ENCODE measurements around the gene VPS26A.

VPS26A gene

DNA sequence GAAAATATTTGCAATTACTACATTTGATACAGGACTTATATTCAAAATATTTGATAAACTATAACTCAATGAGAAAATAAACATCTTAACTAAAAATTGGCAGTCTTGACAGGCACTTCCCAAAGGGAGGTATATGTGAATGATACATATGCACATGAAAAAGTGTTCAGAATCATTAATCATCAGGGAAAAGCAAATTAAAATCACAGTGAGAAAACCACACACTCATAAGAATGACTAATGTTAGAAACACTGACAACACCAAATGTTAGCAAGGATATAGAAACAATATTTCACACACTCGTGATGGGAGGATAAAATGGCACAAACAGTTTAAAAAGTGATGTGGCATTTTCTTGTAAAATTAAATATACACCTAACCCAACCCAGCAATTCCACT, 4.1 kb upstream of the VPS26A start:
- TF ChIP-seq, protein P1, sequence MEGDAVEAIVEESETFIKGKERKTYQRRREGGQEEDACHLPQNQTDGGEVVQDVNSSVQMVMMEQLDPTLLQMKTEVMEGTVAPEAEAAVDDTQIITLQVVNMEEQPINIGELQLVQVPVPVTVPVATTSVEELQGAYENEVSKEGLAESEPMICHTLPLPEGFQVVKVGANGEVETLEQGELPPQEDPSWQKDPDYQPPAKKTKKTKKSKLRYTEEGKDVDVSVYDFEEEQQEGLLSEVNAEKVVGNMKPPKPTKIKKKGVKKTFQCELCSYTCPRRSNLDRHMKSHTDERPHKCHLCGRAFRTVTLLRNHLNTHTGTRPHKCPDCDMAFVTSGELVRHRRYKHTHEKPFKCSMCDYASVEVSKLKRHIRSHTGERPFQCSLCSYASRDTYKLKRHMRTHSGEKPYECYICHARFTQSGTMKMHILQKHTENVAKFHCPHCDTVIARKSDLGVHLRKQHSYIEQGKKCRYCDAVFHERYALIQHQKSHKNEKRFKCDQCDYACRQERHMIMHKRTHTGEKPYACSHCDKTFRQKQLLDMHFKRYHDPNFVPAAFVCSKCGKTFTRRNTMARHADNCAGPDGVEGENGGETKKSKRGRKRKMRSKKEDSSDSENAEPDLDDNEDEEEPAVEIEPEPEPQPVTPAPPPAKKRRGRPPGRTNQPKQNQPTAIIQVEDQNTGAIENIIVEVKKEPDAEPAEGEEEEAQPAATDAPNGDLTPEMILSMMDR (IDR thresholded peaks at IDR 0.05; ENCODE audit: borderline replicate concordance, control extremely low read depth, extremely low read depth, insufficient read depth, missing control alignments), result no peak
- no peak for DNase-seq (ENCODE audit: low spot score)
- in situ Hi-C loops (cut with MboI; ENCODE audit: low sequenced_read_pairs, unreplicated experiment), result no loop called here

DNA sequence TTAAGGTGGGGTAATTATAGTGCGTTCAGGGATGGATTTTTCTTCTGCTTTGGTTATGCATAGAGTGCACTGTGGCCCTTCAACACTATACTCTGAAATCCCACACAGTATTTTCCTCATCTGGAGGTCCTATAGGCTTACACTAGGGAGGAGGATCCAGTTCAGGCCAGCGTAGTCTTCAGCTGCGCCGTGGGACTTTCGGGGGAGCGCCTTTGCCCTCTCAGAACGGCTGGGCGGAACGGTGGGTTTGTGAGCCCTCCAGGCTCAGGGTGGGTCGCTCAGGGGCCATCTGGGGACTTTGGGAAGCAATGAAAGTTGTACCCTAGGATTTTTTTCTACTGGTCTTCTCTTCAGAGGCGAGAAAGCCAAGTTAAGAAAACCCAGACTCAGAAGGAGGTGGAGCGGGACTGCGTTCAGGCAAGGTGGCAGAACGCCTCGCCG, 652 bp upstream of the VPS26A start:
- in situ Hi-C loops (cut with MboI; ENCODE audit: low sequenced_read_pairs, unreplicated experiment), result no loop called here
- TF ChIP-seq, protein P1 (IDR thresholded peaks at IDR 0.05; ENCODE audit: borderline replicate concordance, control extremely low read depth, extremely low read depth, insufficient read depth, missing control alignments), result peak; percentile 50
- no peak for DNase-seq (ENCODE audit: low spot score)

DNA sequence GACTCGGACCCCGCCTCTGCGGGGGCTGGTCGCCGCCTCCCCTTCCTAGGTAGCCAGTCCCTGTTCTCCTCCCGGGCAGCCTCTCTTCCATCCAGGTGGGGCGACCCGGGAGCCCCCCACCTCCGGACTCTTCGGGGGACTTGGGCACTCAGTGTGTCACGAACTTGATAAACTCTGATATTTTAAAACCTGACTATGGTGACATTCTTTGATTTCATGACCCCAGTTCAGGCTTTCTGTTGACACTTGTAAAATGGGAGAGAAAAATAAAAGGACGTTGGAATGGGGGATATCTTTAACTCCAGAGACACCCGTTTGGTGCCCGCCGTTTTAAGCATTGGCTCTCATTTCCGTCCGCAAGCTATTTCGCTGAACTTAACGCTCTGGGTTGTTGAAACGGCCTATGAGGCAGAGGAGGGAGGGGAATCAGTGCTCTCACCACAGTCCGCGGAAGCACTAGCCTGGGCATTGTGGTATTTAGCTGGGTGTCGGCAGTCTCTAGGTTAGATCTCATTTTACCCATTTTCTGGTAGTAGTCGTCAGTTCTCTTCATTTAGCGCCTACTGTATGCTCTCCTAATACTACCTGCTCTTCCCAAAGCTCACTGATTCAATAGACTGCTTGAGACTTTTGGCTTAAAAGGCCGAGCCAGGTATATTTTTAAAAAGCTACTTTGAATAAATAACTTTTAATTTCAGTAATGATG, 738 bp downstream of the VPS26A start:
- TF ChIP-seq, protein P1 (IDR thresholded peaks at IDR 0.05; ENCODE audit: borderline replicate concordance, control extremely low read depth, extremely low read depth, insufficient read depth, missing control alignments), result no peak
- in situ Hi-C loops (cut with MboI; ENCODE audit: low sequenced_read_pairs, unreplicated experiment), result no loop called here
- DNase-seq (ENCODE audit: low spot score), result peak; percentile 68

DNA sequence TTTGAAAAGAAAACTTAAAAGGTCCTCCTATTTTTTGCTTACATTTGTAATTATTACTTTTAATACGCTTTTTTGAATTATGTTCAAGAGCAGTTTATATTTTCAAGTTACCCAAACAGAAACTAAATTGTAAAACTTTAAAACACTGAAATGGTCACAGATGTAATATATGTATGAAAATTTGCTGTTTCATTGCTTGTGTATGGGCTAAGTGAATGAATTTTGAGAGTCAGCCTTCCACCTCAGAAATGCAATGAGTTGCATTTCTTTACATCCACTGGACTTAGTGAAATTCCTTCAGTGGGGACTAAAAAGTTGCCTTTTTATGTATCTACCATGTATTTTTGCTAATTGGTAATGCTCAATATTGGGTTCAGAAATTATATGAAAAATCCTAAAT, 1.6 kb downstream of the VPS26A start:
- in situ Hi-C loops (cut with MboI; ENCODE audit: low sequenced_read_pairs, unreplicated experiment), result no loop called here
- TF ChIP-seq, protein P1 (IDR thresholded peaks at IDR 0.05; ENCODE audit: borderline replicate concordance, control extremely low read depth, extremely low read depth, insufficient read depth, missing control alignments), result no peak
- DNase-seq (ENCODE audit: low spot score), result no peak

DNA sequence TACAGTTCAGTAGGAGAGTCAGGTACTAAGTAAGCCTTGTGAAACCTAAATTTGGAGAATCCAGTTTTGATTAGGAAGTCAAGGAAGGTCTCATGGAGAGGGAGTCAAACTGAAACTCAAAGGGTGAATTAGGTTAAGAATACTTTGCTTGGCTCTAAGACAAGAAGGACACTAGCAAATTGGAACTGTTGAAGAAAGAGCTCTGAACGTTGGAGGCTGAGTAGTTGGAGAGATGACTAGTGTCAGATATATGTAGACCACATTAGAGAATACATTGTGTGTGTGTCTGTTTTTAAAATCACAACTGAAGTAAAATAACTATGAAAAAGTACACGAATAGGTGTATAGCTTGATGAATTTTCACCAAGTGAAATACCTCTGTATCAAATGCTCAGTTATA, 6.3 kb downstream of the VPS26A start:
- TF ChIP-seq, protein P1 (IDR thresholded peaks at IDR 0.05; ENCODE audit: borderline replicate concordance, control extremely low read depth, extremely low read depth, insufficient read depth, missing control alignments), result no peak
- DNase-seq (ENCODE audit: low spot score), result no peak

DNA sequence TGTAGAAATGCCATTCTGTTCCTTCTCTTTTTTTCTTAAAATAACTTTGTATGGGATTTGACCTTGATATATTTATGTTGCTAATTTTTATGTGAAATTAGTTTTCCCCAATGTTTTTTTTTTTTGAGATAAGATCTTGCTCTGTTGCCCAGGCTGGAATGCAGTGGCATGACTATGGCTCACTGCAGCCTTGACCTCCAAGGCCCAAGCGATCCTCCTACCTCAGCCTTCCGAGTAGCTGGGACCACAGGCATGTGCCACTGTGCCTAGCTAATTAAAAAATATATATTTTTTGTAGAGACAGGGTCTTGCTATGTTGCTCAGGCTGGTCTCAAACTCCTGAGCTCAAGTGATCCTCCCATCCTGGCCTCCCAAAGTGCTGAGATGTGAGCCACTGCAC, 16.0 kb downstream of the VPS26A start:
- no peak for DNase-seq (ENCODE audit: low spot score)
- in situ Hi-C loops (cut with MboI; ENCODE audit: low sequenced_read_pairs, unreplicated experiment), result no loop called here
- TF ChIP-seq, protein P1 (IDR thresholded peaks at IDR 0.05; ENCODE audit: borderline replicate concordance, control extremely low read depth, extremely low read depth, insufficient read depth, missing control alignments), result no peak

More for the DNA sequence above, 6.3 kb downstream of the VPS26A start:
- in situ Hi-C loops (cut with MboI; ENCODE audit: low sequenced_read_pairs, unreplicated experiment), result no loop called here

All from GM13976 (cell line).